BE2C (cell line): ENCODE measurements around the gene BLNK.

ENCODE experiments used
- DNase-seq: peaks from one replicate; pipeline ENCODE4 v3.0.0-alpha.2; 2020
- H3K27me3 ChIP-seq: fragments of 250-450 bp; sonication (Bioruptor Pico); 2 replicates; pipeline ENCODE4 v1.5.1; 2020; ENCODE audit warnings: mild to moderate bottlenecking
- H3K36me3 ChIP-seq: fragments of 250-450 bp; sonication (Bioruptor Pico); 2 replicates; pipeline ENCODE4 v1.5.1; 2020; ENCODE audit warnings: mild to moderate bottlenecking
- H3K4me1 ChIP-seq: fragments of 250-450 bp; sonication (Bioruptor Pico); 2 replicates; pipeline ENCODE4 v1.5.1; 2020
- H3K4me3 ChIP-seq: 2 replicates; pipeline ENCODE4 v1.5.1; 2011; ENCODE audit warnings: low read depth, low read length
- H3K9me3 ChIP-seq: fragments of 250-450 bp; sonication (Bioruptor Pico); 2 replicates; pipeline ENCODE4 v1.5.1; 2020
- CTCF ChIP-seq: IDR thresholded peaks from 2 replicates; pipeline ENCODE4 v1.5.1; 2012; ENCODE audit warnings: mild to moderate bottlenecking, low read depth, low read length

Gene BLNK

GRCh38 chr10:96283756-96284155 is 12.4 kb upstream of the BLNK start:
- DNase-seq = no peak
- H3K36me3 ChIP-seq = no peaks in the 10 kb centered on the region
- H3K9me3 ChIP-seq = no peaks in the 10 kb centered on the region
- H3K27me3 ChIP-seq = no peaks in the 10 kb centered on the region
- H3K4me1 ChIP-seq = no peaks in the 10 kb centered on the region
- H3K4me3 ChIP-seq = no peak overlapping the region
- TF ChIP-seq CTCF = no peak

- Histone ChIP-seq H3K4me1 (no peaks in the 10 kb centered on the region), H3K36me3 (no peaks in the 10 kb centered on the region), H3K4me3 (no peak overlapping the region), H3K9me3 (no peaks in the 10 kb centered on the region), H3K27me3 (no peaks in the 10 kb centered on the region)
- no peak for TF ChIP-seq CTCF
- no peak for DNase-seq
Measured at GRCh38 chr10:96283351-96283750, 12.0 kb upstream of the BLNK start.

GRCh38 chr10:96281444-96282029 is 10.2 kb upstream of the BLNK start:
- no peak for DNase-seq
- H3K36me3 ChIP-seq = no peaks in the 10 kb centered on the region
- H3K4me3 ChIP-seq = no peak overlapping the region
- H3K27me3 ChIP-seq = no peaks in the 10 kb centered on the region
- no peaks in the 10 kb centered on the region for H3K4me1 ChIP-seq
- TF ChIP-seq CTCF = no peak
- no peaks in the 10 kb centered on the region for H3K9me3 ChIP-seq

- no peak for DNase-seq
- H3K4me3 ChIP-seq = no peak overlapping the region
Measured at GRCh38 chr10:96280859-96281258, 9.5 kb upstream of the BLNK start.

GRCh38 chr10:96279191-96279641 is 7.8 kb upstream of the BLNK start:
- Histone ChIP-seq H3K9me3 (no peaks in the 10 kb centered on the region), H3K4me3 (no peak overlapping the region), H3K27me3 (no peaks in the 10 kb centered on the region), H3K36me3 (no peaks in the 10 kb centered on the region), H3K4me1 (no peaks in the 10 kb centered on the region)
- no peak for DNase-seq
- no peak for TF ChIP-seq CTCF

More at GRCh38 chr10:96280859-96281258, 9.5 kb upstream of the BLNK start:
- Histone ChIP-seq H3K9me3 (no peaks in the 10 kb centered on the region), H3K27me3 (no peaks in the 10 kb centered on the region), H3K36me3 (no peaks in the 10 kb centered on the region), H3K4me1 (no peaks in the 10 kb centered on the region)
- TF ChIP-seq CTCF = no peak

GRCh38 chr10:96276831-96277230 is 5.5 kb upstream of the BLNK start:
- no peak overlapping the region for H3K4me3 ChIP-seq
- no peaks in the 10 kb centered on the region for H3K9me3 ChIP-seq
- H3K27me3 ChIP-seq = no peaks in the 10 kb centered on the region
- no peak for TF ChIP-seq CTCF
- no peaks in the 10 kb centered on the region for H3K36me3 ChIP-seq
- no peak for DNase-seq
- H3K4me1 ChIP-seq = no peaks in the 10 kb centered on the region
